PFSK-1 (cell line): ENCODE results near the gene ANKRD40. TPM values are rescaled to one million over a fixed set of nuclear protein-coding genes. Genes with fewer than 3 reads are reported as not detected.
A peak's percentile ranks its signal among the peaks of the same experiment; 100 is the strongest.

Experiments used
- FOXP2 ChIP-seq: optimal IDR thresholded peaks from 2 replicates; pipeline ENCODE3; 2011; ENCODE audit warnings: borderline replicate concordance, control low read depth, inconsistent platforms; ENCODE audit not compliant: insufficient read depth; ENCODE audit errors: extremely low read length, extremely low read depth
- POLR2AphosphoS5 ChIP-seq: IDR thresholded peaks from 2 replicates; pipeline ENCODE4 v1.6.1; 2012; ENCODE audit warnings: low read depth, mild to moderate bottlenecking, control low read depth, low read length, moderate library complexity
- REST ChIP-seq, 2 experiments: IDR thresholded peaks; 2 replicates each; pipeline versions ENCODE4 v1.6.1 to v1.8.0; 2011 to 2012; ENCODE audit warnings: low read depth in 2 of 2, low read length in 2 of 2, control low read depth in 1 of 2, inconsistent platforms in 1 of 2, mild to moderate bottlenecking in 1 of 2, moderate library complexity in 1 of 2; ENCODE audit not compliant: insufficient read depth in 1 of 2
- SIN3A ChIP-seq: IDR thresholded peaks from 2 replicates; pipeline ENCODE4 v1.6.1; 2012; ENCODE audit warnings: mild to moderate bottlenecking, low read length, moderate library complexity, borderline replicate concordance; ENCODE audit not compliant: insufficient read depth
- TAF1 ChIP-seq: IDR thresholded peaks from 2 replicates; pipeline ENCODE4 v1.6.1; 2012; ENCODE audit warnings: low read length, control low read depth, borderline replicate concordance; ENCODE audit not compliant: insufficient read depth
- polyA plus RNA-seq: library from polyadenylated mRNA; unstranded; fragments of >200 nt; gene quantifications from one replicate; pipeline ENCODE4 v1.2.1, GENCODE V29; 2012; ENCODE audit warnings: low read depth, missing spikeins; ENCODE audit not compliant: insufficient read length

ANKRD40 gene
- 17.4 TPM for polyA plus RNA-seq

GRCh38 chr17:50707289-50708049, at the start of gene ANKRD40:
TSS of gene ANKRD40 (minus strand) at chr17:50707914. CDS start at chr17:50707654, 260 bp downstream.
- TF ChIP-seq REST (IDR thresholded peaks at IDR 0.05; ENCODE audit: insufficient read depth in 1 of 2, low read depth in 2 of 2, low read length in 2 of 2) (peak in 1 of 2 experiments; percentile 75; a peak in 2 of 4 replicates), POLR2AphosphoS5 (peak; percentile 61), FOXP2 (peak; percentile 64), TAF1 (peak; percentile 97; the same call in 1 of the 2 replicates), SIN3A (peak; percentile 96; the same call in 1 of the 2 replicates)

- no peak for TF ChIP-seq FOXP2
- no peak for TF ChIP-seq SIN3A
- TF ChIP-seq TAF1: no peak
- no peak for TF ChIP-seq POLR2AphosphoS5
- TF ChIP-seq REST (IDR thresholded peaks at IDR 0.05; ENCODE audit: insufficient read depth in 1 of 2, low read depth in 2 of 2, low read length in 2 of 2): no peak
Observed at GRCh38 chr17:50754521-50754920, 46.8 kb upstream of the ANKRD40 start.

GRCh38 chr17:50749245-50749644, 41.5 kb upstream of the ANKRD40 start:
- TF ChIP-seq POLR2AphosphoS5 (no peak), REST (IDR thresholded peaks at IDR 0.05; ENCODE audit: insufficient read depth in 1 of 2, low read depth in 2 of 2, low read length in 2 of 2) (no peak)

- TF ChIP-seq SIN3A (no peak), FOXP2 (no peak), REST (IDR thresholded peaks at IDR 0.05; ENCODE audit: insufficient read depth in 1 of 2, low read depth in 2 of 2, low read length in 2 of 2) (no peak), TAF1 (no peak), POLR2AphosphoS5 (no peak)
Observed at GRCh38 chr17:50745631-50746030, 37.9 kb upstream of the ANKRD40 start.
